Measurements from ENCODE around the gene NDUFB2. TPM values are rescaled to one million over a fixed set of nuclear protein-coding genes. Genes with fewer than 3 reads are reported as not detected.

The NDUFB2 gene
- total RNA-seq, 1 donor from 2014 or later = 174 TPM

- peak; percentile 38 for DNase-seq (ENCODE audit: low spot score, unreplicated experiment)
- H3K9me3 Mint-ChIP-seq (ENCODE audit: low read depth) = no peaks in the 10 kb centered on the region
- H3K36me3 Mint-ChIP-seq (ENCODE audit: insufficient read depth) = peaks cover 10% of the 10 kb centered on the region
- no peaks in the 10 kb centered on the region for H3K27me3 Mint-ChIP-seq
- TF ChIP-seq CTCF (IDR thresholded peaks at IDR 0.05; ENCODE audit: unreplicated experiment) = no peak
- H3K4me1 Mint-ChIP-seq (ENCODE audit: low read depth) = peaks cover 11% of the 10 kb centered on the region
- peak overlapping the region; percentile 79 for H3K4me3 Mint-ChIP-seq (ENCODE audit: low read depth)
- H3K27ac Mint-ChIP-seq = peak overlapping the region; percentile 80
Observed at GRCh38 chr7:140673063-140673773, 23.3 kb upstream of the NDUFB2 start.

GRCh38 chr7:140673774-140674155, 22.7 kb upstream of the NDUFB2 start:
- no peak for TF ChIP-seq CTCF (IDR thresholded peaks at IDR 0.05; ENCODE audit: unreplicated experiment)
- DNase-seq (ENCODE audit: low spot score, unreplicated experiment) = no peak
- H3K27me3 Mint-ChIP-seq = no peaks in the 10 kb centered on the region
- peak overlapping the region; percentile 80 for H3K27ac Mint-ChIP-seq
- H3K9me3 Mint-ChIP-seq (ENCODE audit: low read depth) = no peaks in the 10 kb centered on the region
- H3K4me3 Mint-ChIP-seq (ENCODE audit: low read depth) = peak overlapping the region; percentile 79
- H3K4me1 Mint-ChIP-seq (ENCODE audit: low read depth) = peaks cover 11% of the 10 kb centered on the region
- H3K36me3 Mint-ChIP-seq (ENCODE audit: insufficient read depth) = peaks cover 12% of the 10 kb centered on the region

GRCh38 chr7:140674356-140674800, 22.1 kb upstream of the NDUFB2 start:
- Mint-ChIP-seq H3K36me3 (ENCODE audit: insufficient read depth) (peaks cover 15% of the 10 kb centered on the region), H3K9me3 (ENCODE audit: low read depth) (no peaks in the 10 kb centered on the region), H3K27me3 (no peaks in the 10 kb centered on the region), H3K4me1 (ENCODE audit: low read depth) (peaks cover 11% of the 10 kb centered on the region), H3K27ac (no peak overlapping the region), H3K4me3 (ENCODE audit: low read depth) (peak overlapping the region; percentile 79)
- TF ChIP-seq CTCF (IDR thresholded peaks at IDR 0.05; ENCODE audit: unreplicated experiment) = no peak
- DNase-seq (ENCODE audit: low spot score, unreplicated experiment) = no peak

GRCh38 chr7:140674899-140675701, 21.4 kb upstream of the NDUFB2 start:
- no peaks in the 10 kb centered on the region for H3K27me3 Mint-ChIP-seq
- no peaks in the 10 kb centered on the region for H3K9me3 Mint-ChIP-seq (ENCODE audit: low read depth)
- H3K36me3 Mint-ChIP-seq (ENCODE audit: insufficient read depth) = peaks cover 18% of the 10 kb centered on the region
- peak overlapping the region; percentile 79 for H3K4me3 Mint-ChIP-seq (ENCODE audit: low read depth)
- H3K4me1 Mint-ChIP-seq (ENCODE audit: low read depth) = peaks cover 11% of the 10 kb centered on the region
- H3K27ac Mint-ChIP-seq = no peak overlapping the region
- peak; percentile 47 for TF ChIP-seq CTCF (IDR thresholded peaks at IDR 0.05; ENCODE audit: unreplicated experiment)
- no peak for DNase-seq (ENCODE audit: low spot score, unreplicated experiment)

GRCh38 chr7:140675726-140676125, 20.8 kb upstream of the NDUFB2 start:
- DNase-seq (ENCODE audit: low spot score, unreplicated experiment) = no peak
- peaks cover 20% of the 10 kb centered on the region for H3K36me3 Mint-ChIP-seq (ENCODE audit: insufficient read depth)
- H3K4me3 Mint-ChIP-seq (ENCODE audit: low read depth) = peak overlapping the region; percentile 14
- peaks cover 11% of the 10 kb centered on the region for H3K4me1 Mint-ChIP-seq (ENCODE audit: low read depth)
- no peaks in the 10 kb centered on the region for H3K9me3 Mint-ChIP-seq (ENCODE audit: low read depth)
- no peaks in the 10 kb centered on the region for H3K27me3 Mint-ChIP-seq
- H3K27ac Mint-ChIP-seq = no peak overlapping the region
- TF ChIP-seq CTCF (IDR thresholded peaks at IDR 0.05; ENCODE audit: unreplicated experiment) = no peak
